Erythroblast (primary cell): ENCODE data around the gene LRMDA.

ENCODE experiments used
- GATA1 ChIP-seq: IDR thresholded peaks from 2 replicates; pipeline ENCODE4 v1.6.1; 2011; ENCODE audit warnings: low read depth, mild to moderate bottlenecking, control low read depth, low read length, moderate library complexity
- POLR2A ChIP-seq: IDR thresholded peaks from 2 replicates; pipeline ENCODE4 v1.6.1; 2011; ENCODE audit warnings: mild to moderate bottlenecking, low read length

DNA sequence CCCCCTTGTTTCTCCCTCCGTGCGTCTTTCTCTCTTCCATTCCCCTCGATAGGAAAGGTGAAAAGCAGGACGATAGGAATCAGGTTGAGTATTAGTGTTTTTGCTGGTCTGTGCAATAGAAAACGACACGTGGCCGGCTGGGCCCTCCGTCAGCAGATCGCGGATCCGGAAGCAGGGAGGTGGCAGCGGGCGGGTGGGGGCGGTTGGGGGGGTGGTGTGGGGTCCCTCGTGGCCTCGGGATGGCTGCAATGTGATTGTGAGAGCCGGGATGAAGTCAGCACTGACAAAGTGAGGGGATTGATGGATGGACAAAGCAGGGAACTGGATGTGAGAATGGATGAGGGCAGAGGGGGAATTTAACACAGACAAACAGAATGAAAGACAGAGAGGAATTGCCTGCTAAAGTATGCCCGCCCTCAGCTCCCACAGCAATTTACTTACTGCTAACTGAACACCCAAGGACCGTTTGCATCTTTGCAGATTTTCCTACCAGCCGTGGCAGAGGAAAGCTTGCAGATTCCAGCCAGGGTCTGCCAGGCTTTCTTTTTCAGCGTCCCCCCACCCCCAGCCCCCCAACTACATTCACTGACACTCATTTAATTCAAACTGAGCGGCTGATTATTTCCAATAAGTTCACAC is 280.9 kb downstream of the LRMDA start:
- TF ChIP-seq POLR2A (no peak), GATA1 (no peak)
